ENCODE measurements around the gene RICTOR. TPM values are rescaled to one million over a fixed set of nuclear protein-coding genes. Genes with fewer than 3 reads are reported as not detected.

The RICTOR gene
- total RNA-seq, 6 donors from 2014 or later = 30.4 to 88.8 (median 38.1) TPM

DNA sequence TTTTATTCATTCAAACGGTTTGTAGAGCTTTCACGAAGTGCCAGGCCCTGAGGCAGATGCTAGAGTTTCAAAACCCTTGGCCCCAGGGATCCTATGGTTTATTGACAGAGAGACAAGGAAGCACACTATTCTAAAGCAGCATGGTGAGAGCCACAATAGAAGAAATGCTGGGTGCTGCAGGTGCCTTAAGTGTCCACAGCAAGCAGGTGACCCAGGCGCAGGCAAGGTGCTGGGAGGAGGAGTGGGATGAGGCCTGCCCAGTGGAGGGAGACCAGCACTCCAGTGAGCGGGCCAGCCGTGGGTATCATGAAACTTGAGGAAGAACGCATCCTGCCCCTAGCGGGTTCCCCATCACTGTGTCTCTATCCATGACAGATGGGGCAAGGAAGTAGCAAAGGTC is 157.4 kb downstream of the RICTOR start:
- ATAC-seq (ENCODE audit: low FRiP score in 2 of 2) = peak in 1 of 2 donors; percentile 31

DNA sequence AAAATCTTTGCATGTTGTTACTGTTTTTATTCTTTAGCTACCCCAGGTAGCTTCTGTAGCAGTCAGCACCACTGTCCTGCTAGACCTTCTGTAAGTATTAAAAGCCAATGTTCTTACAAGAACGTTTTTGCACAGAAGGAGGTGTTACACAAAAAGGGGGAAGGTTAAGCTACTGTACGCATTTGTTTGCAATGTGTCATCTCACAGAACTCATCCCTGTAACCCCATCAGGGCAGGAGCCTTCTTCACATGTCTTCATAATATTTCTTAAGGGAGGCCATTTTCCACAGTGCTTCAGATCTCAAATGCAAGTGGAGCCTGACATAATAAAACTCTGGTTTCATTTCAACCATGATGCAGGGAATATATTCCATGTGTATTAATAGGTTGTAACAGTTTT is 160.5 kb downstream of the RICTOR start:
- 70 to 75% methylated on average over 2 of the region's 2 CpGs for WGBS, 2 donors
- H3K27me3 ChIP-seq = no peaks in the 10 kb centered on the region
- DNase-seq (no peak), ATAC-seq (ENCODE audit: low FRiP score in 2 of 2) (no peak)
- no peak overlapping the region for H3K4me3 ChIP-seq
- TF ChIP-seq POLR2A (IDR thresholded peaks at IDR 0.05) = no peak
- no peak for TF ChIP-seq EP300 (IDR thresholded peaks at IDR 0.05)
- TF ChIP-seq POLR2AphosphoS5 (IDR thresholded peaks at IDR 0.05) = no peak
- TF ChIP-seq, protein P1, sequence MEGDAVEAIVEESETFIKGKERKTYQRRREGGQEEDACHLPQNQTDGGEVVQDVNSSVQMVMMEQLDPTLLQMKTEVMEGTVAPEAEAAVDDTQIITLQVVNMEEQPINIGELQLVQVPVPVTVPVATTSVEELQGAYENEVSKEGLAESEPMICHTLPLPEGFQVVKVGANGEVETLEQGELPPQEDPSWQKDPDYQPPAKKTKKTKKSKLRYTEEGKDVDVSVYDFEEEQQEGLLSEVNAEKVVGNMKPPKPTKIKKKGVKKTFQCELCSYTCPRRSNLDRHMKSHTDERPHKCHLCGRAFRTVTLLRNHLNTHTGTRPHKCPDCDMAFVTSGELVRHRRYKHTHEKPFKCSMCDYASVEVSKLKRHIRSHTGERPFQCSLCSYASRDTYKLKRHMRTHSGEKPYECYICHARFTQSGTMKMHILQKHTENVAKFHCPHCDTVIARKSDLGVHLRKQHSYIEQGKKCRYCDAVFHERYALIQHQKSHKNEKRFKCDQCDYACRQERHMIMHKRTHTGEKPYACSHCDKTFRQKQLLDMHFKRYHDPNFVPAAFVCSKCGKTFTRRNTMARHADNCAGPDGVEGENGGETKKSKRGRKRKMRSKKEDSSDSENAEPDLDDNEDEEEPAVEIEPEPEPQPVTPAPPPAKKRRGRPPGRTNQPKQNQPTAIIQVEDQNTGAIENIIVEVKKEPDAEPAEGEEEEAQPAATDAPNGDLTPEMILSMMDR (IDR thresholded peaks at IDR 0.05) = no peak
- no peaks in the 10 kb centered on the region for H3K9me3 ChIP-seq
- H3K4me1 ChIP-seq = no peaks in the 10 kb centered on the region
- no peak overlapping the region for H3K27ac ChIP-seq
- peaks cover 1 to 41% (median 19%) of the 10 kb centered on the region in 4 donors for H3K36me3 ChIP-seq

More for the DNA sequence above, 157.4 kb downstream of the RICTOR start:
- no peaks in the 10 kb centered on the region for H3K27me3 ChIP-seq
- no peaks in the 10 kb centered on the region for H3K4me1 ChIP-seq
- no peaks in the 10 kb centered on the region for H3K9me3 ChIP-seq
- DNase-seq = no peak
- no peak overlapping the region for H3K27ac ChIP-seq
- H3K4me3 ChIP-seq = no peak overlapping the region
- H3K36me3 ChIP-seq = peaks cover 0 to 55% (median 24%) of the 10 kb centered on the region in 4 donors
- TF ChIP-seq, protein P1 (IDR thresholded peaks at IDR 0.05) = no peak
- TF ChIP-seq POLR2A (IDR thresholded peaks at IDR 0.05) = no peak
- no peak for TF ChIP-seq EP300 (IDR thresholded peaks at IDR 0.05)
- no peak for TF ChIP-seq POLR2AphosphoS5 (IDR thresholded peaks at IDR 0.05)
- 70 to 78% methylated on average over 7 of the region's 7 CpGs for WGBS, 2 donors

DNA sequence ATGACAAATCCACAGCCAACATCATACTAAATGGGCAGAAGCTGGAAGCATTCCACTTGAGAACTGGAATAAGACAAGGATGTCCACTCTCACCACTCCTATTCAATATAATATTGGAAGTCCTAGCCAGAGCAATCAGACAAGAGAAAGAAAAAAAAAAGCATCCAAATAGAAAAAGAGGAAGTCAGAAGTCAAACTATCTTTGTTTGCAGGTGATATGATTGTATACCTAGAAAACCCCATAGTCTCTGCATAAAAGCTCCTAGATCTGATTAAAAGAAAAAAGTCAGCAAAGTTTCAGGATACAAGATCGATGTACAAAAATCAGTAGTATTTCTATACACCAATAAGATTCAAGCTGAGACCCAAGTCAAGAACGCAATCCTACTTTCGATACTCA is 162.3 kb downstream of the RICTOR start:
- Histone ChIP-seq H3K27me3 (no peaks in the 10 kb centered on the region), H3K36me3 (peaks cover 4 to 41% (median 18%) of the 10 kb centered on the region in 4 donors), H3K4me1 (no peaks in the 10 kb centered on the region), H3K27ac (no peak overlapping the region), H3K9me3 (no peaks in the 10 kb centered on the region), H3K4me3 (no peak overlapping the region)
- TF ChIP-seq EP300 (IDR thresholded peaks at IDR 0.05) (no peak), POLR2AphosphoS5 (IDR thresholded peaks at IDR 0.05) (no peak), POLR2A (IDR thresholded peaks at IDR 0.05) (no peak)
- TF ChIP-seq, protein P1 (IDR thresholded peaks at IDR 0.05) = no peak
- 95 to 97% methylated on average over 3 of the region's 3 CpGs for WGBS, 2 donors
- ATAC-seq (ENCODE audit: low FRiP score in 2 of 2) (no peak), DNase-seq (no peak)

DNA sequence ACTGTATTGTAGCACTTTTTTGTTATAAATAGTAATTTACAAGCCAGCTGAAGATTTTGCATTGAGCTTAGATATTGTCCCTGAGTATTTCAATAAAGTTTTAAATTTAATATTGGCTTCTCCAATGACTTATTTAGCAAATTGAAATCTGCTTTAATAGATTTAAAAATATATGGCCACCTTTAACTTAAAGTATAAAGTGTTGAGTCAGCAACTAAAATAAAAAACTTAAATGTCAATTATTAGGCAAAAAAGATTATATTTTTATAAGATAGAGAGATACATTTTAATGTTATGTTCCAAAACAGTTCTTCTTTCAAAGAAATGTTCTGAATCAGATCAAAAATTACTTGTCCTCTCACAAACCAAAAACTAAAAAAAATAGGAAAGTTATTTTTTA is 167.7 kb downstream of the RICTOR start:
- Histone ChIP-seq H3K4me1 (no peaks in the 10 kb centered on the region), H3K27ac (no peak overlapping the region), H3K9me3 (no peaks in the 10 kb centered on the region), H3K4me3 (no peak overlapping the region), H3K27me3 (no peaks in the 10 kb centered on the region), H3K36me3 (peaks cover 4 to 84% (median 32%) of the 10 kb centered on the region in 4 donors)
- DNase-seq (no peak), ATAC-seq (ENCODE audit: low FRiP score in 2 of 2) (no peak)
- no peak for TF ChIP-seq EP300 (IDR thresholded peaks at IDR 0.05)
- TF ChIP-seq, protein P1 (IDR thresholded peaks at IDR 0.05) = no peak

DNA sequence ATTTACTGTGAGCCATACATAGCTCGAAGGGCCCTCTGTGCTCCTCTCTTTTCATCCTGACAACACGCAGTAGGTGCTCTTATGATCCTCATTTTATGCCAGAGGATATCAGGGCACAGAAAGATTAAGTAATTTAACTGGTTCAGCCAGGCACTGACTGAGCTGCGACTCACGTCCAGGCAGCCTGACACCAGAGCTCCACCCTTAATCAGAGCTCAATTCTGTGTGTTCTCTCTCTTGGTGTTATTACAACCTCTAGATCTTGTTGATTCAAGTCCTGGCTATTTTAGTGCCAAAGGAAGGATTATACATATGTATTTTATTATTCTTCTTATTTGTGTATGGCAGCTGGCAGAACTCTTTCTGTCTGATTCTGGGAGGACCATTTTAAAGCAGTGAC is 168.7 kb downstream of the RICTOR start:
- no peaks in the 10 kb centered on the region for H3K4me1 ChIP-seq
- H3K36me3 ChIP-seq = peaks cover 4 to 94% (median 35%) of the 10 kb centered on the region in 4 donors
- DNase-seq (no peak), ATAC-seq (ENCODE audit: low FRiP score in 2 of 2) (no peak)
- WGBS, 2 donors = 89 to 93% methylated on average over 4 of the region's 4 CpGs
- no peak overlapping the region for H3K4me3 ChIP-seq
- no peaks in the 10 kb centered on the region for H3K9me3 ChIP-seq
- H3K27ac ChIP-seq = no peak overlapping the region
- TF ChIP-seq EP300 (IDR thresholded peaks at IDR 0.05) = no peak
- no peak for TF ChIP-seq POLR2A (IDR thresholded peaks at IDR 0.05)
- TF ChIP-seq, protein P1 (IDR thresholded peaks at IDR 0.05) = no peak
- no peak for TF ChIP-seq POLR2AphosphoS5 (IDR thresholded peaks at IDR 0.05)
- H3K27me3 ChIP-seq = no peaks in the 10 kb centered on the region
